Activated T-helper 17 cell treated with anti-CD3 and anti-CD28 coated beads, Interleukin-2, amount 50 U/mL, for 72 hours (primary cell): ENCODE data around the gene AVPI1. TPM values are rescaled to one million over a fixed set of nuclear protein-coding genes. Genes with fewer than 3 reads are reported as not detected.

Experiments
- total RNA-seq, 2 donors: library from RNA; stranded (reverse); gene quantifications; one replicate each; pipeline ENCODE4 v1.2.3, GENCODE V29; 2022

Gene AVPI1
- total RNA-seq, 2 donors from 2014 or later: 1.5 to 1.9 TPM

Other genes with a start within 250 kb of the AVPI1 start
- gene EXOSC1, start 241.2 kb downstream of the AVPI1 start, total RNA-seq: 10 to 100 TPM; 49.7 to 54.2 TPM
- 10 to 100 TPM; 49.2 to 65.8 TPM for gene ZDHHC16, start 241.1 kb downstream of the AVPI1 start, total RNA-seq
- 10 to 100 TPM; 89.3 to 90.5 TPM for gene MMS19, start 188.8 kb downstream of the AVPI1 start, total RNA-seq
- gene UBTD1, start 188.3 kb downstream of the AVPI1 start, total RNA-seq: 1 to 10 TPM; 1.7 to 2.1 TPM
- gene ANKRD2, start 114.5 kb downstream of the AVPI1 start, total RNA-seq: not detected
- not detected for gene HOGA1, start 102.9 kb downstream of the AVPI1 start, total RNA-seq
- not detected for gene C10orf62, start 97.5 kb downstream of the AVPI1 start, total RNA-seq
- 1 to 10 TPM in 1 of 2 donors, under 1 TPM in 1; 0.79 to 2.4 TPM for gene MORN4, start 53.7 kb downstream of the AVPI1 start, total RNA-seq
- 10 to 100 TPM in 1 of 2 donors, 1 to 10 TPM in 1; 6.6 to 12.4 TPM for gene PI4K2A, start 46.6 kb downstream of the AVPI1 start, total RNA-seq
- gene MARVELD1, start 26.5 kb upstream of the AVPI1 start, total RNA-seq: 1 to 10 TPM; 2.0 TPM
- gene ZFYVE27, start 49.9 kb upstream of the AVPI1 start, total RNA-seq: 10 to 100 TPM; 31.1 to 36.8 TPM
- gene SFRP5, start 84.8 kb upstream of the AVPI1 start, total RNA-seq: not detected
- gene GOLGA7B, start 162.6 kb upstream of the AVPI1 start, total RNA-seq: 1 to 10 TPM; 5.8 to 8.2 TPM